ENCODE results near the gene RBM19.

RBM19 gene

GRCh38 chr12:113886721-113887120 lies 79.4 kb downstream of the RBM19 start:
- no peak for DNase-seq (ENCODE audit: low read depth in 3 of 3)

- no peak for DNase-seq (ENCODE audit: low read depth in 3 of 3)
Measured at GRCh38 chr12:113884392-113884791, 81.7 kb downstream of the RBM19 start.

GRCh38 chr12:113882690-113883089 lies 83.4 kb downstream of the RBM19 start:
- DNase-seq (ENCODE audit: low read depth in 3 of 3), result no peak

GRCh38 chr12:113880988-113881962 lies 84.8 kb downstream of the RBM19 start:
- no peak for DNase-seq (ENCODE audit: low read depth in 3 of 3)

DNA sequence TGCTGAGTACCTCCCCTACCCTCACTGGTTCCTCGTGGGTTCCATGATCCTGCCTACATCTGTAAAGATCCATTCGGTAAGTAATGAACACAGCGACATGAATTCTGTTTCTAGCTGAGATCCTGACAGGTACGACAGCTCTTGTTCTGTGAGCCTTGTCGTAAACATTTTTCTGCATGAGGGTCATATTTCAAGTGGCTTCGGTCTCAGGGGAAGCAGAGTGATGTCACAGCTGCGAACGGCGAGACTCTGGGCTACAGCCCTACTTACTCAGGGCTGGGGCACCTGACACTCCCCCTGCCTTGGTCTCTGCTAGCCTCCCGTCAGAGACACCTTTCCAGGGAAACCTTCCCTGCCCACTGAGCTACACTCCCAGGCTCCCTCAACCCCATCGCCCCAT lies 85.8 kb downstream of the RBM19 start:
- DNase-seq (ENCODE audit: low read depth in 3 of 3), result no peak

GRCh38 chr12:113879658-113880057 lies 86.5 kb downstream of the RBM19 start:
- DNase-seq (ENCODE audit: low read depth in 3 of 3), result no peak

DNA sequence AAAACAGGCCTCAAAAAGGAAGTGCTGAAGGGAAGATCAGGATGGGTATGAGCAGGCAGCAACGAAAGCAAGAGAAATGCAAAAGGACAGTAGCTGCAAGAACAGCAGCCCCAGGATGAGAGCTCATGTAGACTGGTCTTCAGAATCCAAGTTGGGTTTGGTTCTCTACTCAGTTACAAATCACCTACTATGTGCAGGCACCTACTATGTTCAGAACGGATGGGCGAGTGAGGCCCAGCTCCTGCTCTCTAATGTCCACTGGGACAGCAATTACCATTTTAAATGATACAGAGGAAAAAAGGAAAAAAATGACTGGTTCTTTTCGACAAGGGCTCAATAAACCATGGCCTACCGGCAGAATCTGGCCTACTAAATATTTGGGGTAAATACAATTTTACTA lies 88.5 kb downstream of the RBM19 start:
- no peak for DNase-seq (ENCODE audit: low read depth in 3 of 3)

- no peak for DNase-seq (ENCODE audit: low read depth in 3 of 3)
Measured at GRCh38 chr12:113876160-113876559, 90.0 kb downstream of the RBM19 start.

DNA sequence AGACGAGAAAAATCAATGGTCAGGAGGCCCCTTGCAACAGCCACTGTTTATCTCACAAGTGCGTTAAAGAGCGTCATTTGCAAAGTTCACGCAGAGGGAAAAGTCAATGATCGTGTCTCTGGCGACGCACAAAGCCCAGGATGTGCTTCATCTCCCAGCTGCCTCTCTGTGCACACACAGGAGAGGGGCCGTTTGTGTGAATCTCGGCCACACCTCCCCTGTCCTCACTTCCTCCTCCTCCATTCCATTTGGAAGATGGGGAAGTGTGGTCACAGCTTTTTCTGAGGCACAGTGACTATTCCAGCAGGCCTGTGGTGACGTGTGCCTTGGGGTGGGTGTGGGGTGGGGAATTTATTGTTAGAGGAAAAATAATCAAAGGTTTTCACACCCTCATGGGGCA lies 90.4 kb downstream of the RBM19 start:
- DNase-seq (ENCODE audit: low read depth in 3 of 3), result no peak

GRCh38 chr12:113874999-113875561 lies 91.0 kb downstream of the RBM19 start:
- no peak for DNase-seq (ENCODE audit: low read depth in 3 of 3)

- no peak for DNase-seq (ENCODE audit: low read depth in 3 of 3)
Measured at GRCh38 chr12:113874326-113874725, 91.8 kb downstream of the RBM19 start.

DNA sequence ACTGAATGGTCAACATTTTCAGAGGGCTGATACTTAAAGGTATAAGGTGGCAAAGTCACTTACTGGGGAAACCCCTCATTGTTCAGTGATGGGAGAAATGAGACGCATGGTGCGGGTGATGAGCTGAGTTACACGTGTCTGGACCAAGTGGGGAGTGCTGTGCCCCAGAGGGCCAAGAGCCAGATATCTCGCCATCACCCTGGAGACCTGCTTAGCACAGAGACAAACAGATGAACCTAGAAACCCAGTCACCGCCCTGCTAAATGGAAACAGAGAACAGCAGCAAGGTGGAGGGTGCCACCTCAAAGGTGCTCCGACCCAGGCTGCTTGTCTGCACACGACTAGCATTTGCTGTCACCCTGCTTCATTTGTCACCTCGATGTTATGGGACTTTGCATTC lies 92.4 kb downstream of the RBM19 start:
- no peak for DNase-seq (ENCODE audit: low read depth in 3 of 3)

DNA sequence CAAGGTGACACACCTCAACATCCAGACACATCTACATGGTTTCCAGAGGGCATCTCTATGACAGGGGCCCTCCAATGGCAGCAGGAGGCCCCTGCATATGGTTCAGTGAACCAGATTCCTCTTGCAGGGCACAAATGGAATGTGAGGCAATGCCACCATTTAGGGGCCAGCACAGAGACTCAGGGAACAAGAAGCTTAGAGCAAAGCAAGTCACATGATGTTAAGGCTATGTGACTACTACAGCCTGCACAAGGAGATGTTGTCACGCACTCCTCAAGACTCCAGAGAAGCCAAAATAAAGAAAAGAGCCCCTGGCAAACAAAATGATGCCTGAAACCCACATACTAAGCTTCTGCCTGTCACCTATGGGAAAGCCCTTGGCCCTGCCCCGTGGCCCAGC lies 95.2 kb downstream of the RBM19 start:
- no peak for DNase-seq (ENCODE audit: low read depth in 3 of 3)

DNA sequence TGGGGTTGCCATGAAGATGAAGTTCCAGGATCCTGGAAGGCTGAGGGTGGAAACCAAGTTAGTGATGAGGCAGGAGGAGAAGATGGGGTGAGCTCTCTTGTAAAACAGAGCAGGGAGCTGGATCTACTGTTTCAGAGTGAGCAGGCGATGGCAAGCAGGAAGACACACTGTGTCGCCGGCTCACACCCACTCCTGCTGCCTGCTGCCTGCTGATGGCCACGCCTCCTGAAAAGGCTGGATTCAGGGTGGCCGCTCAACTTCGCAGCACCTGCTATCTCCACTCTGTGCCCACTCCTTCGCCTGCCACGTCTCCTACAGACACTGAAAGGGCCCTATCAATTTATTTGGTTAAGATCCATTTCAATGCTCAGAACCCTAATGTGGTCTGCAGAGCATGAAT lies 96.1 kb downstream of the RBM19 start:
- DNase-seq (ENCODE audit: low read depth in 3 of 3), result no peak

DNA sequence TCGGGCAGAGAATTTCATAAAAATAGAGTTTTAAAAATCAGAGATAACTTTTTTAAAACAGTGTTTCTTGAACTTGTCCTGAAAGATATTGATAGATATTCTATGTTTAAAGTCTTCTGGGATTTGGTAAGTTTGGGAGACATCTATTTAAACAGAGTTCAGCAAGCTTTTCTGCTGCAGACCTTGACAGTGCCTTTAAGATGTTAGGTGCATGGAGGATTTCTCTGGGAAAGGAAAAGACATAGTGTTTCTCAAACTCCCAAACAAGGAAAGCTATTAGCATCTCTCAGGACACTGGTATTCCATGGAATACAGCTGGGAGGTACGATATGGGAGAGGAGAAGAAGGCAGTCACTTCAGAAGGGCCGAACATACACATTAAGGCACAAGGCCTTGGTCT lies 97.8 kb downstream of the RBM19 start:
- DNase-seq (ENCODE audit: low read depth in 3 of 3), result no peak

DNA sequence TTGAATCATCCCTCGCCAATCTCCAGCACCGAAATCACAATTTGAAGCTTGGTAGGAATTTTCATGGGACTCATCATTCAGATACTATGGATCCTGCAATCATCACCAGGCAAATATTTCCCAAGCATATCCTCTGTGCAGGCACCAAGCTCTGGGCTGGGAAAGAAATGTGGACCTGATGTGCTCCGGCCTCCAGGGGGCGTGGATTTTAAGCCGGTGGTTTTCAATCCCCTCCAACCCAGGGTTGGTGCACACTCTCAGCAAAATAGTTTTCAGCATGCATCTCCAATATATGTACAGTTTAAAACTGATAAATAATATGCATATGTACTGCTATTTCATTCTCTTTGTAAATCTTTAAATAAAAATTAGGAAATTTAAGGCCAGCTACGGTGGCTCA lies 98.9 kb downstream of the RBM19 start:
- no peak for DNase-seq (ENCODE audit: low read depth in 3 of 3)

DNA sequence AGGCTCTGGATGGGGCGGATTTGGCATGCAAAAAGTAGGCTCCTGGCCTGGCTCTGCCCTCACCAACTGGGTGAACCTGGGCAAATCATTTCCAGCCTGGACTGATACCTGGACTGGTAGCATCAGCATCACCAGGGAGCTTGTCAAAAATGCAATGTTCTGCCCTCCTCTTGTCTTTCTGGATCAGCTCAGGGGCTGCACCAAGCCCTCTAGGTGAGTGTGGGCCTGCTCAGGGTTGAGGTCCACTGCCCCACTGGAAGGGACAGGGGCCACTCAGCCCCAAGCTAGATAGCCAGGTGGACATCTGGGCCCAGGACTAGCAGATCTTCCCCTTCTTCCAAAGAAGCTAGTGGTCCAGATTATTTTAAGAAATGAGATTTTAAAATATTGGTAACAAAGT lies 99.6 kb downstream of the RBM19 start:
- DNase-seq (ENCODE audit: low read depth in 3 of 3), result no peak

- DNase-seq (ENCODE audit: low read depth in 3 of 3), result no peak
Measured at GRCh38 chr12:113863455-113863845, 102.7 kb downstream of the RBM19 start.

- DNase-seq (ENCODE audit: low read depth in 3 of 3), result no peak
Measured at GRCh38 chr12:113862590-113863454, 103.3 kb downstream of the RBM19 start.

DNA sequence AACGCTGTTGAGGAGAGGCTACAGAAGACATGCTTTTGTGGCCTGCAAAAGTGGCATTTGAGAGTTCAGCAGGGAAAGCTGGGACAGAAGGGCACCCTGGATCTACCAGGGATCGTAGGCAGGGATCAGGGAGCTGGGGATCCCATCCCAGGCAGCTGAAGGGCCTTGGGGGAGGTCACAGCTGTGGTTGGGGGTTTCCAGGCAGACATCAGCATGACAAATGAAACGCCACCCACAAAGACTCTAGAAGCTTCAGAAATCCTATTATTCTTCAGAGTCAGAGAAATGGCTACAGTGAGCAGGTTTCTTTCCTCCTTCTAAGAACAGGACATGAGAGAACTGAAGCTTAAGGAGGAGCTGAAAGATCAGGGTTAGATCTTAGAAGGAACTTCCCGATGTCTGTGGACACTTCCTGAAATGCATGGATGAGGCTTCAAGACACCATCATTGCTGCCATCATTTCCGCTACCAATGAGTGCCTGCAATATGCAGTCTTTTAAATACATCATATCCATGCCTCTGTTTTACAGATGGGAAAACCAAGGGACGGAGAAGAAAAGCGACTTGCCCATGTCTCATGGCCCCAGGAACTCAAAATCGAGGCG lies 104.3 kb downstream of the RBM19 start:
- no peak for DNase-seq (ENCODE audit: low read depth in 3 of 3)

GRCh38 chr12:113860950-113861349 lies 105.2 kb downstream of the RBM19 start:
- DNase-seq (ENCODE audit: low read depth in 3 of 3), result no peak

Data from stimulated activated CD4-positive, alpha-beta T cell treated with anti-CD3 and anti-CD28 coated beads, TNF-alpha, amount 100 ng/mL, for 4 hours (primary cell).